GM23338 (cell line): Measurements from ENCODE around the gene MAD2L1BP. TPM values are rescaled to one million over a fixed set of nuclear protein-coding genes. Genes with fewer than 3 reads are reported as not detected.
"Not testable (repeated sequence)": the region's sequence is repeated elsewhere in the genome, so short reads cannot be mapped to it uniquely, and the experiment has no call there.

ENCODE experiments used
- ATAC-seq: fragments of 200-7000 bp; cut with Tn5 transposase; 3 replicates; pipeline ENCODE4 v1.9.1; 2020
- DNase-seq: peaks from one replicate; pipeline ENCODE4 v3.0.0-alpha.2; 2015; ENCODE audit warnings: low spot score
- H2AFZ ChIP-seq: fragments of 200-600 bp; sonication (generic); 2 replicates; pipeline ENCODE4 v1.8.0; 2016; ENCODE audit warnings: antibody characterized with exemption, mild to moderate bottlenecking, moderate library complexity
- H3F3A ChIP-seq: fragments of 200-600 bp; sonication (generic); replicated peaks from 2 replicates; pipeline ENCODE4 v1.8.0; 2017; ENCODE audit warnings: antibody characterized with exemption, mixed run types, low read depth
- H3K27ac ChIP-seq: fragments of 200-600 bp; sonication (generic); 2 replicates; pipeline ENCODE4 v1.6.1; 2016; ENCODE audit warnings: low read depth
- H3K27me3 ChIP-seq: fragments of 200-600 bp; sonication (generic); 2 replicates; pipeline ENCODE4 v1.8.0; 2016; ENCODE audit warnings: mild to moderate bottlenecking, mixed run types, moderate library complexity; ENCODE audit not compliant: insufficient read depth
- H3K36me3 ChIP-seq: fragments of 200-600 bp; sonication (generic); 2 replicates; pipeline ENCODE4 v1.8.0; 2016; ENCODE audit warnings: mild to moderate bottlenecking; ENCODE audit not compliant: insufficient read depth
- H3K4me1 ChIP-seq: fragments of 200-600 bp; sonication (generic); 2 replicates; pipeline ENCODE4 v1.8.0; 2016; ENCODE audit warnings: mild to moderate bottlenecking, moderate library complexity; ENCODE audit not compliant: insufficient read depth
- H3K4me2 ChIP-seq: fragments of 200-600 bp; sonication (generic); 2 replicates; pipeline ENCODE4 v1.7.1; 2017; ENCODE audit warnings: mixed run types
- H3K4me3 ChIP-seq: fragments of 200-600 bp; sonication (generic); 2 replicates; pipeline ENCODE4 v1.6.1; 2016; ENCODE audit warnings: mixed run types
- H3K79me2 ChIP-seq: fragments of 200-600 bp; sonication (generic); replicated peaks from 2 replicates; pipeline ENCODE4 v1.8.0; 2017; ENCODE audit warnings: mild to moderate bottlenecking; ENCODE audit not compliant: insufficient read depth
- H3K9me2 ChIP-seq: fragments of 200-600 bp; sonication (generic); 2 replicates; pipeline ENCODE4 v1.8.0; 2017; ENCODE audit not compliant: insufficient read depth
- H4K20me1 ChIP-seq: fragments of 200-600 bp; sonication (generic); replicated peaks from 2 replicates; pipeline ENCODE4 v1.8.0; 2017; ENCODE audit warnings: mild to moderate bottlenecking; ENCODE audit not compliant: insufficient read depth
- H3K27ac Mint-ChIP-seq: 2 replicates; pipeline ENCODE4 v1.8.0; 2020; ENCODE audit warnings: inconsistent platforms, mild to moderate bottlenecking, moderate library complexity, mixed read lengths
- H3K27me3 Mint-ChIP-seq: 3 replicates; pipeline ENCODE4 v1.8.0; 2022; ENCODE audit warnings: low read depth, mild to moderate bottlenecking, moderate library complexity, mixed read lengths, inconsistent platforms; ENCODE audit not compliant: insufficient read depth, poor library complexity
- H3K36me3 Mint-ChIP-seq: 3 replicates; pipeline ENCODE4 v1.8.0; 2021; ENCODE audit warnings: low read depth, mild to moderate bottlenecking, inconsistent platforms, moderate library complexity, mixed read lengths
- H3K4me1 Mint-ChIP-seq: 3 replicates; pipeline ENCODE4 v1.8.0; 2020; ENCODE audit warnings: mild to moderate bottlenecking, inconsistent platforms, mixed read lengths
- H3K4me3 Mint-ChIP-seq: 3 replicates; pipeline ENCODE4 v1.8.0; 2021; ENCODE audit warnings: moderate library complexity, mild to moderate bottlenecking, inconsistent platforms, mixed read lengths
- H3K9me3 Mint-ChIP-seq: 3 replicates; pipeline ENCODE4 v1.8.0; 2020; ENCODE audit warnings: moderate library complexity, mild to moderate bottlenecking, inconsistent platforms, mixed read lengths
- CTCF ChIP-seq, 2 experiments: fragments of 200-600 bp in 1 of 2; sonication (generic) in 1 of 2; conservative IDR thresholded peaks; 2 replicates each; pipeline versions ENCODE4 v1.5.1 to v1.6.1; 2016 to 2017; ENCODE audit warnings: antibody characterized with exemption in 2 of 2, low read depth in 2 of 2, mild to moderate bottlenecking in 2 of 2, moderate library complexity in 1 of 2
- ETS1 ChIP-seq: IDR thresholded peaks from 2 replicates; pipeline ENCODE4 v1.6.1; 2016; ENCODE audit warnings: antibody characterized with exemption
- ZNF114 ChIP-seq: fragments of 250-450 bp; sonication (Bioruptor Pico); IDR thresholded peaks from 2 replicates; pipeline ENCODE4 v1.5.0; 2020; ENCODE audit warnings: mild to moderate bottlenecking, moderate library complexity
- ZNF331 ChIP-seq: fragments of 250-450 bp; sonication (Bioruptor Pico); IDR thresholded peaks from 2 replicates; pipeline ENCODE4 v1.5.0; 2020; ENCODE audit warnings: low read depth, mild to moderate bottlenecking, moderate library complexity
- polyA plus RNA-seq: library from polyadenylated mRNA; unstranded; fragments of >200 nt; fragmentation: Nextera tagmentation; extraction: Ambion mirVana; gene quantifications from 2 replicates; pipeline ENCODE4 v1.2.1, GENCODE V29; 2016
- total RNA-seq: library from RNA; depleted of rRNA; stranded (reverse); fragments of >200 nt; shearing (Covaris generic); gene quantifications from 2 replicates; pipeline ENCODE4 v1.2.3, GENCODE V29; 2014
- TF ChIP-seq, protein P1 (sequence below): IDR thresholded peaks from one replicate; pipeline ENCODE4 v1.6.1; 2018; ENCODE audit warnings: antibody characterized with exemption; ENCODE audit not compliant: unreplicated experiment

Gene MAD2L1BP
- total and polyA plus RNA-seq, 2 experiments from 2014 or later, result 26.6 to 51.7 TPM

DNA sequence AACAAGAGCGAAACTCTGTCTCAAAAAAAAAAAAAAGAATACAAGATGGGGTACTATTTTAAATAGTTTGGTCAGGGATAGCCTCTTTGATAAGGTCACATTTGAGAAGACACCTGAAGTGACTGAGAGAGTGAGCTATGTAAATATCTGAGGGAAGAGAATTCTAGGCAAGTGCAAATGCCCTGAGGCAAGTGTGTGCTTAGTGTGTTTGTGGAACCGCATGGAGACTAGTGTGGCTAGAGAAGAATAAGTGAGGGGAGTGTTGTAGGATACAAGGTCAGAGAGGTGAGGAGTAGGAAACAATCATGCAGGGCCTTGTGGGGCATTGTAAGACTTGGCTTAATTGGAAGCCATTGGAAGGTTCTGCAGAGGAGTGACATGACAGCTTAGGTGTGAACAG is 12.6 kb downstream of the MAD2L1BP start:
- H3K4me1 ChIP-seq, result peaks cover 6% of the 10 kb centered on the region
- Mint-ChIP-seq H3K4me1 (peaks cover 10% of the 10 kb centered on the region; the same call in 2 of the 3 replicates), H3K36me3 (no peaks in the 10 kb centered on the region), H3K4me3 (no peak overlapping the region), H3K27ac (no peak overlapping the region), H3K9me3 (peaks cover 2% of the 10 kb centered on the region; the same call in 1 of the 3 replicates), H3K27me3 (peaks cover 11% of the 10 kb centered on the region)
- TF ChIP-seq, protein P1, sequence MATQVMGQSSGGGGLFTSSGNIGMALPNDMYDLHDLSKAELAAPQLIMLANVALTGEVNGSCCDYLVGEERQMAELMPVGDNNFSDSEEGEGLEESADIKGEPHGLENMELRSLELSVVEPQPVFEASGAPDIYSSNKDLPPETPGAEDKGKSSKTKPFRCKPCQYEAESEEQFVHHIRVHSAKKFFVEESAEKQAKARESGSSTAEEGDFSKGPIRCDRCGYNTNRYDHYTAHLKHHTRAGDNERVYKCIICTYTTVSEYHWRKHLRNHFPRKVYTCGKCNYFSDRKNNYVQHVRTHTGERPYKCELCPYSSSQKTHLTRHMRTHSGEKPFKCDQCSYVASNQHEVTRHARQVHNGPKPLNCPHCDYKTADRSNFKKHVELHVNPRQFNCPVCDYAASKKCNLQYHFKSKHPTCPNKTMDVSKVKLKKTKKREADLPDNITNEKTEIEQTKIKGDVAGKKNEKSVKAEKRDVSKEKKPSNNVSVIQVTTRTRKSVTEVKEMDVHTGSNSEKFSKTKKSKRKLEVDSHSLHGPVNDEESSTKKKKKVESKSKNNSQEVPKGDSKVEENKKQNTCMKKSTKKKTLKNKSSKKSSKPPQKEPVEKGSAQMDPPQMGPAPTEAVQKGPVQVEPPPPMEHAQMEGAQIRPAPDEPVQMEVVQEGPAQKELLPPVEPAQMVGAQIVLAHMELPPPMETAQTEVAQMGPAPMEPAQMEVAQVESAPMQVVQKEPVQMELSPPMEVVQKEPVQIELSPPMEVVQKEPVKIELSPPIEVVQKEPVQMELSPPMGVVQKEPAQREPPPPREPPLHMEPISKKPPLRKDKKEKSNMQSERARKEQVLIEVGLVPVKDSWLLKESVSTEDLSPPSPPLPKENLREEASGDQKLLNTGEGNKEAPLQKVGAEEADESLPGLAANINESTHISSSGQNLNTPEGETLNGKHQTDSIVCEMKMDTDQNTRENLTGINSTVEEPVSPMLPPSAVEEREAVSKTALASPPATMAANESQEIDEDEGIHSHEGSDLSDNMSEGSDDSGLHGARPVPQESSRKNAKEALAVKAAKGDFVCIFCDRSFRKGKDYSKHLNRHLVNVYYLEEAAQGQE, result no peak
- TF ChIP-seq ZNF114 (no peak), ETS1 (no peak)
- peaks cover 7% of the 10 kb centered on the region for H3F3A ChIP-seq
- H3K36me3 ChIP-seq, result no peaks in the 10 kb centered on the region
- no peak overlapping the region for H2AFZ ChIP-seq
- H3K27me3 ChIP-seq, result no peaks in the 10 kb centered on the region
- ATAC-seq (no peak), DNase-seq (no peak)
- H3K27ac ChIP-seq, result no peak overlapping the region
- H3K9me2 ChIP-seq, result no peaks in the 10 kb centered on the region
- H4K20me1 ChIP-seq, result no peaks in the 10 kb centered on the region; the same call in 1 of the 2 replicates
- no peak overlapping the region for H3K4me2 ChIP-seq
- no peaks in the 10 kb centered on the region for H3K79me2 ChIP-seq
- H3K4me3 ChIP-seq, result no peak overlapping the region

DNA sequence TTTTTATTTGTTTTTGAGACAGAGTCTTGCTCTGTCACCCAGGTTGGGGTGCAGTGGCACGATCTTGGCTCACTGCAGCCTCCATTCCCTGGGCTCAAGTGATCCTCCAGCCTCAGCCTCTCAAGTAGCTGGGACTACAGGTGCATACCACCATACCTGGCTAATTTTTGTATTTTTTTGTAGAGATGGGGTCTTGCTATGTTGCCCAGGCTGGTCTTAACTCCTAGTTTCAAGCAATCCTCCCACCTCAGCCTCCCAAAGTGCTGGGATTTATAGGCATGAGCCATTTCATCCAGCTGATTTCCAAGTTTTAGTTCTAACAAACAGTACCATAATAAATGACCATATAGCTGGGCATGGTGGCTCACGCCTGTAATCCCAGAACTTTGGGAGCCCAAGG is 17.2 kb downstream of the MAD2L1BP start:
- not testable (repeated sequence) for H2AFZ ChIP-seq, H4K20me1 ChIP-seq, H3K27me3 Mint-ChIP-seq, DNase-seq, H3F3A ChIP-seq, H3K4me1 ChIP-seq, H3K27ac Mint-ChIP-seq, H3K9me2 ChIP-seq, H3K4me1 Mint-ChIP-seq, H3K27ac ChIP-seq, H3K36me3 Mint-ChIP-seq, ATAC-seq, H3K36me3 ChIP-seq, H3K4me2 ChIP-seq, H3K79me2 ChIP-seq, H3K9me3 Mint-ChIP-seq, H3K4me3 Mint-ChIP-seq, H3K27me3 ChIP-seq, H3K4me3 ChIP-seq

DNA sequence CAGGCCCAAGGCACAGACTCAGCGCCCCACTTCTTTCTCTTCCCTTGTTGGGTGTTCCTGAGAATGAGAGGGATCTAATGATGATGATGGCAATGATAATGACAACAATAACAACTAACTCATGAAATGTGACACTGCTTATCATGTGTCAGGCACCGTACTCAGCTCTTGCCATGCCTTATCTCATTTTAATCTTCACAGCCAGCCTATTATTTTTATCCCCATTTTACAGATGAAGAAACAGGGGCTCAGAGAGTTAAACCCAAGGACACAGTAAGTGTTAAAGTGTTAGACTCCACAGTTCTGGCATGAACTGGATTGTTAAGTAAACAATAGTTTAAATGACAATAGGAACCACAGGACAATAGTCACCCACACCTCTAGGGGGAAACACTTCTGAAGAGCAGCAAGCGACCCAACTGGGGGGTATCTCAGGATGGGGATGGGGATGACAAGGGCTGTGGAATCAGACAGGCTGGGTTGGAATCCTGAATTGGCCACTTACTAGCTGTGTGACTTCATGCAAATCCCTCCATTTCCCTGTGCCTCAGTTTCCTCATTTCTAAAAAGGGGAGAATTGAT is 21.7 kb downstream of the MAD2L1BP start:
- Mint-ChIP-seq H3K9me3 (peaks cover 7% of the 10 kb centered on the region; the same call in 2 of the 3 replicates), H3K4me3 (no peak overlapping the region), H3K27me3 (peaks cover 3% of the 10 kb centered on the region), H3K27ac (no peak overlapping the region), H3K4me1 (peaks cover 5% of the 10 kb centered on the region; the same call in 2 of the 3 replicates), H3K36me3 (peaks cover 4% of the 10 kb centered on the region; the same call in 2 of the 3 replicates)
- TF ChIP-seq ZNF331 (CRISPR knock-in tag) (no peak), CTCF (conservative IDR thresholded peaks at IDR 0.05; ENCODE audit: low read depth in 2 of 2) (peak in 1 of 2 experiments; percentile 26; a peak in 2 of 4 replicates)
- TF ChIP-seq, protein P1, result no peak
- Histone ChIP-seq H3K4me3 (no peak overlapping the region), H3K79me2 (no peaks in the 10 kb centered on the region), H3K4me1 (peaks cover 8% of the 10 kb centered on the region), H3K4me2 (no peak overlapping the region), H3K27me3 (no peaks in the 10 kb centered on the region), H3K36me3 (no peaks in the 10 kb centered on the region), H3K27ac (no peak overlapping the region), H2AFZ (no peak overlapping the region), H3K9me2 (peaks cover 5% of the 10 kb centered on the region), H4K20me1 (no peaks in the 10 kb centered on the region), H3F3A (no peaks in the 10 kb centered on the region)
- peak; percentile 40; the same call in 1 of the 3 replicates for ATAC-seq
- DNase-seq, result peak; percentile 32
